ENCODE measurements around the gene FAM162B. TPM values are rescaled to one million over a fixed set of nuclear protein-coding genes. Genes with fewer than 3 reads are reported as not detected.

The FAM162B gene
- total RNA-seq, 3 donors from 2014 or later: 0.76 to 0.96 TPM; not detected in 1

GRCh38 chr6:116766506-116767176 is 1.1 kb upstream of the FAM162B start:
- TF ChIP-seq CTCF (IDR thresholded peaks at IDR 0.05): no peak
- intact Hi-C loops (cut with DNase I, micrococcal nuclease): no loop called here
- DNase-seq (no peak), ATAC-seq (no peak)
- peaks cover 2% of the 10 kb centered on the region for H3K4me1 ChIP-seq (ENCODE audit: low read depth)
- H3K4me3 ChIP-seq: no peak overlapping the region
- H3K36me3 ChIP-seq (ENCODE audit: low read depth): no peaks in the 10 kb centered on the region
- no peaks in the 10 kb centered on the region for H3K9me3 ChIP-seq

- no peak for DNase-seq
- ATAC-seq: peak; percentile 10
These were observed 924 bp downstream of the FAM162B start for GRCh38 chr6:116764629-116764960.

GRCh38 chr6:116763906-116764628 is 1.5 kb downstream of the FAM162B start:
- Histone ChIP-seq H3K9me3 (no peaks in the 10 kb centered on the region), H3K4me3 (no peak overlapping the region), H3K36me3 (ENCODE audit: low read depth) (no peaks in the 10 kb centered on the region), H3K4me1 (ENCODE audit: low read depth) (peaks cover 2% of the 10 kb centered on the region)
- DNase-seq (no peak), ATAC-seq (no peak)
- intact Hi-C loops (cut with DNase I, micrococcal nuclease): no loop called here
- no peak for TF ChIP-seq CTCF (IDR thresholded peaks at IDR 0.05)

More at GRCh38 chr6:116764629-116764960, 924 bp downstream of the FAM162B start:
- intact Hi-C loops (cut with DNase I, micrococcal nuclease): no loop called here
- no peak overlapping the region for H3K4me3 ChIP-seq
- peaks cover 2% of the 10 kb centered on the region for H3K4me1 ChIP-seq (ENCODE audit: low read depth)
- TF ChIP-seq CTCF (IDR thresholded peaks at IDR 0.05): no peak
- H3K36me3 ChIP-seq (ENCODE audit: low read depth): no peaks in the 10 kb centered on the region
- no peaks in the 10 kb centered on the region for H3K9me3 ChIP-seq

GRCh38 chr6:116763048-116763447 is 2.5 kb downstream of the FAM162B start:
- no peaks in the 10 kb centered on the region for H3K9me3 ChIP-seq
- DNase-seq (no peak), ATAC-seq (no peak)
- H3K4me1 ChIP-seq (ENCODE audit: low read depth): peaks cover 2% of the 10 kb centered on the region
- H3K36me3 ChIP-seq (ENCODE audit: low read depth): no peaks in the 10 kb centered on the region
- no peak overlapping the region for H3K4me3 ChIP-seq
- intact Hi-C loops (cut with DNase I, micrococcal nuclease): no loop called here
- TF ChIP-seq CTCF (IDR thresholded peaks at IDR 0.05): no peak

- intact Hi-C loops (cut with DNase I, micrococcal nuclease): no loop called here
- no peaks in the 10 kb centered on the region for H3K9me3 ChIP-seq
- peaks cover 2% of the 10 kb centered on the region for H3K4me1 ChIP-seq (ENCODE audit: low read depth)
- no peaks in the 10 kb centered on the region for H3K36me3 ChIP-seq (ENCODE audit: low read depth)
- no peak for TF ChIP-seq CTCF (IDR thresholded peaks at IDR 0.05)
- no peak for ATAC-seq
- H3K4me3 ChIP-seq: no peak overlapping the region
- DNase-seq: no peak
These were observed 3.3 kb downstream of the FAM162B start for GRCh38 chr6:116762235-116762634.

All from mucosa of descending colon (tissue), 3 donors.